HepG2 (cell line): ENCODE measurements around the gene SMIM29. TPM values are rescaled to one million over a fixed set of nuclear protein-coding genes. Genes with fewer than 3 reads are reported as not detected.

ENCODE experiments used
- AKNA ChIP-seq: sonication (generic); formaldehyde crosslinking; IDR thresholded peaks from 2 replicates; pipeline ENCODE4 v1.4.0; 2020; ENCODE audit warnings: missing genetic modification reagents, borderline replicate concordance
- ASH2L ChIP-seq: fragments of 300-600, 200-600 bp; sonication (generic); IDR thresholded peaks from 2 replicates; pipeline ENCODE4 v1.7.0; 2017; ENCODE audit warnings: low read depth, mild to moderate bottlenecking, moderate library complexity, mixed read lengths, low read length; ENCODE audit not compliant: insufficient read length
- ATM ChIP-seq: fragments of 450-650 bp; IDR thresholded peaks from 2 replicates; pipeline ENCODE4 v1.7.1; 2017; ENCODE audit warnings: mild to moderate bottlenecking, borderline replicate concordance
- CCAR2 ChIP-seq: fragments of 200-400 bp; formaldehyde crosslinking; optimal IDR thresholded peaks from 2 replicates; pipeline ENCODE3; 2018; ENCODE audit warnings: low read depth, mild to moderate bottlenecking, low read length, moderate library complexity
- HOXA7 ChIP-seq: sonication (generic); formaldehyde crosslinking; IDR thresholded peaks from 2 replicates; pipeline ENCODE4 v1.8.1; 2022; ENCODE audit warnings: mild to moderate bottlenecking, missing genetic modification reagents, moderate library complexity
- SETDB1 ChIP-seq: sonication (generic); formaldehyde crosslinking; IDR thresholded peaks from 2 replicates; pipeline ENCODE4 v1.5.1; 2020; ENCODE audit warnings: missing genetic modification reagents, mild to moderate bottlenecking, borderline replicate concordance
- SRF ChIP-seq: IDR thresholded peaks from 2 replicates; pipeline ENCODE4 v1.6.1; 2011; ENCODE audit warnings: mild to moderate bottlenecking, low read depth, low read length, moderate library complexity
- TBX2 ChIP-seq: sonication (generic); formaldehyde crosslinking; IDR thresholded peaks from 2 replicates; pipeline ENCODE4 v1.5.0; 2020; ENCODE audit warnings: missing genetic modification reagents, mild to moderate bottlenecking, borderline replicate concordance
- THRA ChIP-seq: sonication (generic); formaldehyde crosslinking; IDR thresholded peaks from 2 replicates; pipeline ENCODE4 v1.4.0; 2020; ENCODE audit warnings: missing genetic modification reagents, borderline replicate concordance
- ZBTB38 ChIP-seq: sonication (generic); formaldehyde crosslinking; IDR thresholded peaks from 2 replicates; pipeline ENCODE4 v1.5.1; 2020; ENCODE audit warnings: mild to moderate bottlenecking, missing genetic modification reagents
- ZNF646 ChIP-seq: sonication (generic); formaldehyde crosslinking; IDR thresholded peaks from 2 replicates; pipeline ENCODE4 v1.9.0; 2021; ENCODE audit warnings: mild to moderate bottlenecking, missing genetic modification reagents
- polyA plus RNA-seq, 8 experiments: library from polyadenylated mRNA; depleted of rRNA in 3 of 8; stranded (reverse) in 7 of 8; unstranded in 1 of 8; fragments of >200 nt; fragmentation: Illumina TruSeq in 4 of 8; extraction: Trizol in 4 of 8; gene quantifications; 2 replicates each; pipeline versions ENCODE4 v1.2.1 to v1.2.3, GENCODE V29; 2011 to 2016; ENCODE audit warnings: low read depth in 4 of 8, missing spikeins in 1 of 8, mixed read lengths in 1 of 8; ENCODE audit not compliant: insufficient read depth in 1 of 8
- total RNA-seq, 5 experiments: library from RNA; depleted of rRNA; stranded (reverse); fragments of >200 nt; fragmentation: Illumina TruSeq; extraction: Trizol; gene quantifications; 2 replicates each; pipeline ENCODE4 v1.2.3, GENCODE V29; 2016; ENCODE audit warnings: low read depth in 1 of 5
- TF ChIP-seq, protein P1 (sequence below): sonication (generic); formaldehyde crosslinking; IDR thresholded peaks from 2 replicates; pipeline ENCODE4 v1.5.0; 2020; ENCODE audit warnings: missing genetic modification reagents
- TF ChIP-seq, protein P2 (sequence below): IDR thresholded peaks from 2 replicates; pipeline ENCODE4 v1.6.1; 2016; ENCODE audit warnings: low read depth, borderline replicate concordance

The SMIM29 gene
- total and polyA plus RNA-seq, 2 of the 13 experiments (the other 11 are each of a cell fraction or from before 2014, with no cell fraction given), result 8.8 to 15.3 TPM

DNA sequence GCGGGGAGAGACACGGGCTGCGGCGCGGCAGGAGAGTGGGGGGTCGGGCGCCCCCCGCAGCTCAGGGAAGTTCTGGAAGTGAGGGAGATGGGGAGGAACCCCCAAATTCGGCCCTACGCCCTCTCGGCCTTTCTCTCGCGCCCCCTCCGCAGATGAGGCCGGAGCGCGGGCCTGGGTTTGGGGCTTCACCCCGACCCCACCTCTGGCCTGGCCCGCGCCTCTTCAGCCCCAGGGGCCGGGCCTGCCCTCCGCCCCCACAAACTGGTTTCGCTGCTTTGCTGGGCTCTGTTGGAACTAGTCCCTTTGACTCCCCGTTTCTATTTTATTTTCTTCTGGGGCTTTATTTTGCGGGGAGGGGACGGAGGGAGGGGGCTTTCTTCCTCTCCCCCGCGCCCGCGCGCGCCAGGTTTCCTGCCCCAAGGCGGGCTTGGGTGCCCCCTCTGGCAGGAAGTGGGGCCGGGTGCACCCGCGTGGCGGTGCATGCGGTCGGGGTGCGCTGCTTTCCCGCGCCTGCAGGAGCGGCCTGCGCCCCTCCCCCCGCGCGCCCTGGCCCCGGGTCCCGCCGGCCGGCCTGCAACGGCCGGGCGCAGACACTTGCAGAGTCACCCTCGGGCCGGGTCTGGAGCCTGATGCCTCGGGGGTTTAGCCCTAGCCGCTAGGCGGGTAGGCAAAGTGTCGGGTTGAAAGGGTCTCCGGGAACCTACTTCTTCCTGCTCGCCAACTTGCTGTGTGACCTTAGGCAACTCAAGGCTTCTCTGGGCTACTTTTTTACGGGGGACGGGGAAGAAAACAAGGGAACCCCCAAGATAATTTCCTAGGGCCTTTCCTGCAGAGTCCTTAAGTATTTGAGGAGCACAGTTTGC, 10.9 kb downstream of the SMIM29 start (continued):
- no peak for TF ChIP-seq ZNF646 (CRISPR knock-in tag)
- TF ChIP-seq ATM, result no peak
- TF ChIP-seq, protein P1, sequence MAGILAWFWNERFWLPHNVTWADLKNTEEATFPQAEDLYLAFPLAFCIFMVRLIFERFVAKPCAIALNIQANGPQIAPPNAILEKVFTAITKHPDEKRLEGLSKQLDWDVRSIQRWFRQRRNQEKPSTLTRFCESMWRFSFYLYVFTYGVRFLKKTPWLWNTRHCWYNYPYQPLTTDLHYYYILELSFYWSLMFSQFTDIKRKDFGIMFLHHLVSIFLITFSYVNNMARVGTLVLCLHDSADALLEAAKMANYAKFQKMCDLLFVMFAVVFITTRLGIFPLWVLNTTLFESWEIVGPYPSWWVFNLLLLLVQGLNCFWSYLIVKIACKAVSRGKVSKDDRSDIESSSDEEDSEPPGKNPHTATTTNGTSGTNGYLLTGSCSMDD, result peak; percentile 86
- no peak for TF ChIP-seq AKNA (CRISPR knock-in tag)
- TF ChIP-seq, protein P2, sequence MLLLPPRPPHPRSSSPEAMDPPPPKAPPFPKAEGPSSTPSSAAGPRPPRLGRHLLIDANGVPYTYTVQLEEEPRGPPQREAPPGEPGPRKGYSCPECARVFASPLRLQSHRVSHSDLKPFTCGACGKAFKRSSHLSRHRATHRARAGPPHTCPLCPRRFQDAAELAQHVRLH (CRISPR knock-in tag), result peak; percentile 91
- TF ChIP-seq SRF, result no peak
- TF ChIP-seq HOXA7, result no peak
- no peak for TF ChIP-seq CCAR2
- peak; percentile 66 for TF ChIP-seq ASH2L
- TF ChIP-seq TBX2 (CRISPR knock-in tag), result peak; percentile 94
- TF ChIP-seq THRA (CRISPR knock-in tag), result peak; percentile 49; the same call in 1 of the 2 replicates
- no peak; the same call in 1 of the 2 replicates for TF ChIP-seq SETDB1 (CRISPR knock-in tag)
- peak; percentile 96 for TF ChIP-seq ZBTB38 (CRISPR knock-in tag)
